ENCODE results near the gene POU2AF1.

DNA sequence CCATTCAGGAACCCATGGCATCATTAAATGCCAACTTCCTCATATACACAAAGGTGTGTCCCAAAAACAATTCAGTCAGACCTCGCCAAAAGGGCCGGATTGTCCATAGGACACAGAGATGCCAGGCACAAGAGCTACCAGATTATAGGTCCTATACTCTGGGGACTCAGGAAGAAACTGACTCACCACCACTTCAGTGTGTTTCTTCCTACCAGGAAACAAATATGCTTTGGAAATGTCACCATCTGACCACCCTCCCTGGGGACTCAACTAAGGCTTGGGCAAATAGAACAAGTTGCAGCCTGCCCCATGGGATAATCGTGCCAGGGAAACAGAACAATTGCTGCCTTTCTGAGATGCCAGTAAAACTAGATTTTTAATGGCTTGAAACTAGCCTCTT is 69.0 kb downstream of the POU2AF1 start:
- TF ChIP-seq, protein P1, sequence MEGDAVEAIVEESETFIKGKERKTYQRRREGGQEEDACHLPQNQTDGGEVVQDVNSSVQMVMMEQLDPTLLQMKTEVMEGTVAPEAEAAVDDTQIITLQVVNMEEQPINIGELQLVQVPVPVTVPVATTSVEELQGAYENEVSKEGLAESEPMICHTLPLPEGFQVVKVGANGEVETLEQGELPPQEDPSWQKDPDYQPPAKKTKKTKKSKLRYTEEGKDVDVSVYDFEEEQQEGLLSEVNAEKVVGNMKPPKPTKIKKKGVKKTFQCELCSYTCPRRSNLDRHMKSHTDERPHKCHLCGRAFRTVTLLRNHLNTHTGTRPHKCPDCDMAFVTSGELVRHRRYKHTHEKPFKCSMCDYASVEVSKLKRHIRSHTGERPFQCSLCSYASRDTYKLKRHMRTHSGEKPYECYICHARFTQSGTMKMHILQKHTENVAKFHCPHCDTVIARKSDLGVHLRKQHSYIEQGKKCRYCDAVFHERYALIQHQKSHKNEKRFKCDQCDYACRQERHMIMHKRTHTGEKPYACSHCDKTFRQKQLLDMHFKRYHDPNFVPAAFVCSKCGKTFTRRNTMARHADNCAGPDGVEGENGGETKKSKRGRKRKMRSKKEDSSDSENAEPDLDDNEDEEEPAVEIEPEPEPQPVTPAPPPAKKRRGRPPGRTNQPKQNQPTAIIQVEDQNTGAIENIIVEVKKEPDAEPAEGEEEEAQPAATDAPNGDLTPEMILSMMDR (IDR thresholded peaks at IDR 0.05; ENCODE audit: poor library complexity, severe bottlenecking), result no peak
- TF ChIP-seq EZH2 (IDR thresholded peaks at IDR 0.05; ENCODE audit: borderline replicate concordance, insufficient read depth, low read length, poor library complexity, severe bottlenecking), result no peak
- TF ChIP-seq SMC3 (conservative IDR thresholded peaks at IDR 0.05; ENCODE audit: poor library complexity), result no peak
- no peak for TF ChIP-seq RAD21 (conservative IDR thresholded peaks at IDR 0.05)
- TF ChIP-seq EP300 (conservative IDR thresholded peaks at IDR 0.05; ENCODE audit: poor library complexity, severe bottlenecking), result no peak
- TF ChIP-seq, protein P2, sequence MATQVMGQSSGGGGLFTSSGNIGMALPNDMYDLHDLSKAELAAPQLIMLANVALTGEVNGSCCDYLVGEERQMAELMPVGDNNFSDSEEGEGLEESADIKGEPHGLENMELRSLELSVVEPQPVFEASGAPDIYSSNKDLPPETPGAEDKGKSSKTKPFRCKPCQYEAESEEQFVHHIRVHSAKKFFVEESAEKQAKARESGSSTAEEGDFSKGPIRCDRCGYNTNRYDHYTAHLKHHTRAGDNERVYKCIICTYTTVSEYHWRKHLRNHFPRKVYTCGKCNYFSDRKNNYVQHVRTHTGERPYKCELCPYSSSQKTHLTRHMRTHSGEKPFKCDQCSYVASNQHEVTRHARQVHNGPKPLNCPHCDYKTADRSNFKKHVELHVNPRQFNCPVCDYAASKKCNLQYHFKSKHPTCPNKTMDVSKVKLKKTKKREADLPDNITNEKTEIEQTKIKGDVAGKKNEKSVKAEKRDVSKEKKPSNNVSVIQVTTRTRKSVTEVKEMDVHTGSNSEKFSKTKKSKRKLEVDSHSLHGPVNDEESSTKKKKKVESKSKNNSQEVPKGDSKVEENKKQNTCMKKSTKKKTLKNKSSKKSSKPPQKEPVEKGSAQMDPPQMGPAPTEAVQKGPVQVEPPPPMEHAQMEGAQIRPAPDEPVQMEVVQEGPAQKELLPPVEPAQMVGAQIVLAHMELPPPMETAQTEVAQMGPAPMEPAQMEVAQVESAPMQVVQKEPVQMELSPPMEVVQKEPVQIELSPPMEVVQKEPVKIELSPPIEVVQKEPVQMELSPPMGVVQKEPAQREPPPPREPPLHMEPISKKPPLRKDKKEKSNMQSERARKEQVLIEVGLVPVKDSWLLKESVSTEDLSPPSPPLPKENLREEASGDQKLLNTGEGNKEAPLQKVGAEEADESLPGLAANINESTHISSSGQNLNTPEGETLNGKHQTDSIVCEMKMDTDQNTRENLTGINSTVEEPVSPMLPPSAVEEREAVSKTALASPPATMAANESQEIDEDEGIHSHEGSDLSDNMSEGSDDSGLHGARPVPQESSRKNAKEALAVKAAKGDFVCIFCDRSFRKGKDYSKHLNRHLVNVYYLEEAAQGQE (IDR thresholded peaks at IDR 0.05; ENCODE audit: borderline replicate concordance), result no peak
